ENCODE measurements around the gene TCN2. TPM values are rescaled to one million over a fixed set of nuclear protein-coding genes. Genes with fewer than 3 reads are reported as not detected.

The TCN2 gene
- total and polyA plus RNA-seq, 2 of the 4 experiments (the other 2 are of a cell fraction), result 1.3 to 3.6 TPM

- H4K5ac ChIP-seq (ENCODE audit: low read depth, low read length), result no peak overlapping the region
- no peak overlapping the region for H2BK5ac ChIP-seq (ENCODE audit: low read depth, low read length, poor library complexity, severe bottlenecking)
- H3K56ac ChIP-seq (ENCODE audit: extremely low read depth, insufficient read depth, low read length), result no peak overlapping the region
- POLR2A ChIA-PET (ENCODE audit: unreplicated experiment), result no interaction called here
- H3K4me1 ChIP-seq (ENCODE audit: control insufficient read depth, insufficient read depth, low read length), result peaks cover 12% of the 10 kb centered on the region
- BruUV-seq (replicated peaks), result no TSS peak
- intact Hi-C loops (cut with micrococcal nuclease) (no loop called here), dilution Hi-C loops (cut with HindIII; ENCODE audit: low sequenced_read_pairs, unreplicated experiment) (no loop called here), in situ Hi-C loops (cut with MboI; ENCODE audit: low sequenced_read_pairs) (no loop called here)
- TF ChIP-seq ELK1 (IDR thresholded peaks at IDR 0.05; ENCODE audit: borderline replicate concordance, low read depth, low read length) (no peak), FOS (IDR thresholded peaks at IDR 0.05; ENCODE audit: low read depth, low read length) (no peak), RFX5 (IDR thresholded peaks at IDR 0.05; ENCODE audit: low read depth, low read length) (no peak), MAFK (IDR thresholded peaks at IDR 0.05; ENCODE audit: low read depth, low read length) (no peak), CTCF (conservative IDR thresholded peaks at IDR 0.05; ENCODE audit: low read depth, low read length) (no peak), SMC3 (IDR thresholded peaks at IDR 0.05; ENCODE audit: low read depth, low read length) (no peak), RCOR1 (IDR thresholded peaks at IDR 0.05; ENCODE audit: insufficient replicate concordance, low read length) (no peak), CEBPB (IDR thresholded peaks at IDR 0.05; ENCODE audit: low read depth, low read length) (no peak), POLR2A (IDR thresholded peaks at IDR 0.05; ENCODE audit: low read depth, low read length) (no peak), NFE2L2 (IDR thresholded peaks at IDR 0.05; ENCODE audit: low read depth, low read length) (no peak), MAZ (IDR thresholded peaks at IDR 0.05; ENCODE audit: borderline replicate concordance, low read depth, low read length) (no peak), CHD1 (IDR thresholded peaks at IDR 0.05; ENCODE audit: low read depth, low read length) (no peak), BHLHE40 (IDR thresholded peaks at IDR 0.05; ENCODE audit: low read depth, low read length) (no peak), MXI1 (IDR thresholded peaks at IDR 0.05; ENCODE audit: borderline replicate concordance, low read depth, low read length) (no peak), RAD21 (IDR thresholded peaks at IDR 0.05; ENCODE audit: low read length) (no peak)
- TF ChIP-seq, protein P1, sequence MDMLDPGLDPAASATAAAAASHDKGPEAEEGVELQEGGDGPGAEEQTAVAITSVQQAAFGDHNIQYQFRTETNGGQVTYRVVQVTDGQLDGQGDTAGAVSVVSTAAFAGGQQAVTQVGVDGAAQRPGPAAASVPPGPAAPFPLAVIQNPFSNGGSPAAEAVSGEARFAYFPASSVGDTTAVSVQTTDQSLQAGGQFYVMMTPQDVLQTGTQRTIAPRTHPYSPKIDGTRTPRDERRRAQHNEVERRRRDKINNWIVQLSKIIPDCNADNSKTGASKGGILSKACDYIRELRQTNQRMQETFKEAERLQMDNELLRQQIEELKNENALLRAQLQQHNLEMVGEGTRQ (IDR thresholded peaks at IDR 0.05; ENCODE audit: low read depth, low read length), result no peak
- no peaks in the 10 kb centered on the region; a peak in 1 of 4 replicates for H3K79me1 ChIP-seq (ENCODE audit: low read depth in 1 of 2, low read length in 2 of 2)
- DNase-seq (no peak), ATAC-seq (ENCODE audit: low read depth) (no peak)
- H3K18ac ChIP-seq (ENCODE audit: low read depth, low read length), result no peak overlapping the region
- H2BK15ac ChIP-seq (ENCODE audit: low read depth, low read length), result no peak overlapping the region
- H2BK20ac ChIP-seq (ENCODE audit: low read depth, low read length), result no peak overlapping the region
- no peak overlapping the region for H3K23ac ChIP-seq (ENCODE audit: low read depth, low read length)
- CTCF ChIA-PET, result interaction anchor here (0.6 kb wide), 1 partner anchor 289 kb away, joined by 3 read pairs; no protein-coding TSS in a partner anchor
- H3K27ac ChIP-seq (ENCODE audit: insufficient read depth, low read length), result no peak overlapping the region
- no peak overlapping the region for H3K14ac ChIP-seq (replicated peaks; ENCODE audit: low read depth, low read length)
- no peaks in the 10 kb centered on the region for H3K36me3 ChIP-seq (ENCODE audit: control insufficient read depth, insufficient read depth, low read length)
- H4K20me1 ChIP-seq (ENCODE audit: insufficient read depth, low read length), result no peaks in the 10 kb centered on the region
- H4K91ac ChIP-seq (ENCODE audit: insufficient read depth, low read depth, low read length), result no peak overlapping the region
- H3K9ac ChIP-seq (ENCODE audit: low read depth, low read length), result no peak overlapping the region
- H2AK9ac ChIP-seq (replicated peaks; ENCODE audit: low read depth, low read length, poor library complexity), result no peak overlapping the region
- H2BK120ac ChIP-seq (ENCODE audit: low read depth, low read length), result no peak overlapping the region
- H3K9me1 ChIP-seq (ENCODE audit: insufficient read depth, low read length), result peaks cover 7% of the 10 kb centered on the region
- H3K4me2 ChIP-seq (ENCODE audit: low read depth, low read length), result no peak overlapping the region
- no peak overlapping the region for H3K4me3 ChIP-seq (ENCODE audit: insufficient read depth, low read depth, low read length)
- H2AFZ ChIP-seq (replicated peaks; ENCODE audit: low read length, poor library complexity), result no peak overlapping the region
- H3K4ac ChIP-seq (ENCODE audit: low read depth, low read length), result no peak overlapping the region
- H2AK5ac ChIP-seq (ENCODE audit: low read depth, low read length), result no peak overlapping the region
- no peaks in the 10 kb centered on the region; the same call in 1 of the 2 replicates for H3K27me3 ChIP-seq (ENCODE audit: control insufficient read depth, insufficient read depth, low read length)
- 100% methylated on average over 1 of the region's 2 CpGs; no CpG with 5 or more reads in 1 of the 2 experiments for WGBS, 2 experiments (ENCODE audit: extremely low coverage in 2 of 2, insufficient read length in 1 of 2)
- H4K8ac ChIP-seq (ENCODE audit: low read depth in 2 of 2, low read length in 2 of 2), result no peak overlapping the region
- H3K9me3 ChIP-seq (ENCODE audit: control insufficient read depth, insufficient read depth, low read length), result no peaks in the 10 kb centered on the region
Measured at GRCh38 chr22:30604723-30605122, 2.3 kb upstream of the TCN2 start.
